Skeletal muscle tissue (tissue), 4 donors: ENCODE data around the gene PTPRM. TPM values are rescaled to one million over a fixed set of nuclear protein-coding genes. Genes with fewer than 3 reads are reported as not detected.

Source experiments
- H3K27ac ChIP-seq: one replicate; pipeline ENCODE4 v1.7.0; 2013; ENCODE audit warnings: mild to moderate bottlenecking, low read depth, low read length, inconsistent platforms
- H3K27me3 ChIP-seq, 3 donors: one replicate each; pipeline ENCODE4 v1.7.0; 2013; ENCODE audit warnings: low read length in 3 of 3; ENCODE audit not compliant: control insufficient read depth in 3 of 3, insufficient read depth in 3 of 3
- H3K36me3 ChIP-seq, 3 donors: one replicate each; pipeline ENCODE4 v1.7.0; 2013; ENCODE audit warnings: low read length in 3 of 3; ENCODE audit not compliant: control insufficient read depth in 3 of 3, insufficient read depth in 3 of 3
- H3K4me1 ChIP-seq, 3 donors: one replicate each; pipeline ENCODE4 v1.7.0; 2013; ENCODE audit warnings: low read length in 3 of 3, mild to moderate bottlenecking in 3 of 3; ENCODE audit not compliant: control insufficient read depth in 3 of 3, insufficient read depth in 3 of 3
- H3K4me3 ChIP-seq, 3 donors: one replicate each; pipeline ENCODE4 v1.7.0; 2013; ENCODE audit warnings: low read length in 3 of 3
- H3K9ac ChIP-seq, 3 donors: one replicate each; pipeline ENCODE4 v1.7.0; 2013; ENCODE audit warnings: low read length in 3 of 3, mild to moderate bottlenecking in 3 of 3, moderate library complexity in 2 of 3, low read depth in 1 of 3
- H3K9me3 ChIP-seq, 3 donors: one replicate each; pipeline ENCODE4 v1.7.0; 2013; ENCODE audit warnings: low read length in 3 of 3; ENCODE audit not compliant: control insufficient read depth in 3 of 3
- total RNA-seq: library from RNA; depleted of rRNA; stranded (reverse); fragments of >200 nt; gene quantifications from one replicate; pipeline ENCODE4 v1.2.3, GENCODE V29; 2014
- donor health status: Osteomylitis.

The PTPRM gene
- total RNA-seq, 1 donor from 2014 or later = 68.9 TPM

GRCh38 chr18:7740821-7741220, 173.7 kb downstream of the PTPRM start:
- H3K4me3 ChIP-seq = no peak overlapping the region
- peaks cover 8 to 21% (median 16%) of the 10 kb centered on the region in 3 donors for H3K4me1 ChIP-seq
- H3K9me3 ChIP-seq = no peaks in the 10 kb centered on the region
- H3K27me3 ChIP-seq = no peaks in the 10 kb centered on the region
- no peak overlapping the region for H3K9ac ChIP-seq
- no peaks in the 10 kb centered on the region for H3K36me3 ChIP-seq
- no peak overlapping the region for H3K27ac ChIP-seq

DNA sequence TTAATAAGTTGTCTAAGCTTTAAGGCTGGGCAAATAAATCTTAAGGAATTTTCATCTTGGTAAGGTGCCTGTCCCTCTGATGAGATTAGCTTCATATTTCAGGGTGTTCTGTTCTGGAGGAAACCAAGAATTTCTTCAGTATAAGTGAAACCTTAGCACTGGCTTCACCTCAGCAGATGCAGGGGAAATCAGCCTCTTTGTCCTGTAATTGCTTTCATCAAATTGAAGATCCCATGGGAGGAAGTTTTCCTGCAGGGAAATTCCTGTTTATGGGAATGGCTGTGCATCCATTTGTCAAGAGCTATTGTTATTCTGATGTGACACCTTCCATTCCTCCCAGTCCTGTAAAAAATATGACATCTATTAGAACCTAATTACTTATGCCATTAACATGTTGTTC, 174.5 kb downstream of the PTPRM start:
- no peak overlapping the region for H3K4me3 ChIP-seq
- H3K4me1 ChIP-seq = peaks cover 8 to 21% (median 16%) of the 10 kb centered on the region in 3 donors

GRCh38 chr18:7742224-7742623, 175.1 kb downstream of the PTPRM start:
- Histone ChIP-seq H3K9ac (no peak overlapping the region), H3K4me1 (peaks cover 8 to 26% (median 19%) of the 10 kb centered on the region in 3 donors), H3K27me3 (no peaks in the 10 kb centered on the region), H3K9me3 (no peaks in the 10 kb centered on the region), H3K36me3 (no peaks in the 10 kb centered on the region), H3K4me3 (no peak overlapping the region), H3K27ac (no peak overlapping the region)

More for the DNA sequence above, 174.5 kb downstream of the PTPRM start:
- H3K36me3 ChIP-seq = no peaks in the 10 kb centered on the region
- H3K9ac ChIP-seq = no peak overlapping the region
- no peaks in the 10 kb centered on the region for H3K27me3 ChIP-seq
- H3K9me3 ChIP-seq = no peaks in the 10 kb centered on the region
- no peak overlapping the region for H3K27ac ChIP-seq

DNA sequence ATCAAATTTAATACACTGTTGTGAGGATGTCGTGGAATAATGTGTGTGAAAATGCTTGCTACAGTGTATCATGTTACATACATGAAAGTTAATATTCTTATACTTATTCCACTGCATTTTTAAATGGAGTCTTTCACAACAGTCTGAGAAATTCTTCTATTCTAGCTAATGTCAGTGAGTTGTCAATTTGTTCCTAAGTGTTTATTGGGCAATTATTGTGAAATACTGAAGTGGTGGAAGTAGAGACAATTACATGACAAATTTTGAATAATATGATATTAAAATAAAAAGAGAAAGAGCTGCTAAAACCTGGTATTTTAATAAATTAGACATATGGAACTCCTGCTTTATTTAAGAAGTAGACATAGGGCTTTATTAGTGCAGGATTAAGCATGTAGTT, 176.1 kb downstream of the PTPRM start:
- Histone ChIP-seq H3K27ac (no peak overlapping the region), H3K4me3 (no peak overlapping the region), H3K36me3 (no peaks in the 10 kb centered on the region), H3K27me3 (no peaks in the 10 kb centered on the region), H3K9ac (no peak overlapping the region), H3K9me3 (no peaks in the 10 kb centered on the region), H3K4me1 (peaks cover 17 to 35% (median 28%) of the 10 kb centered on the region in 3 donors)

DNA sequence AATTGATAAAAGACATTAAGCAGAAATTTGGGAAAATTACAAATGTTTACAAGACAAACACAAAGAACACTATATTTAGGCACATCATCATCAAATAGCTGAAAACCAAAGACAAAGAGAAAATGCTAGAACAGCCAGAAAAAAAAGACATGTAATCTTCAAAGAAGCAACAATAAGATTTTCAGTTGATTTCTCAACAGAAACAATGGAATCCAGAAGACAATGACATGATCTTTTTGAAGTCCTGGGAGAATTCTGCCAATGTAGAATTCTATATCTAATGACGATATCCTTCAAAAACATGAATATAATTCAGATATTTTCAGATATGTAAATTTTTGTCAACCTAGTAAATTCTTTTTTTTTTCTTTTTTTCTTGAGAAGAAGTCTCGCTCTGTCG, 179.0 kb downstream of the PTPRM start:
- no peaks in the 10 kb centered on the region for H3K9me3 ChIP-seq

GRCh38 chr18:7748251-7749007, 181.3 kb downstream of the PTPRM start:
- H3K27ac ChIP-seq = no peak overlapping the region
- H3K27me3 ChIP-seq = no peaks in the 10 kb centered on the region
- H3K36me3 ChIP-seq = no peaks in the 10 kb centered on the region
- no peaks in the 10 kb centered on the region for H3K9me3 ChIP-seq
- H3K4me3 ChIP-seq = no peak overlapping the region
- peaks cover 19 to 34% (median 24%) of the 10 kb centered on the region in 3 donors for H3K4me1 ChIP-seq
- no peak overlapping the region for H3K9ac ChIP-seq

More for the DNA sequence above, 179.0 kb downstream of the PTPRM start:
- Histone ChIP-seq H3K27me3 (no peaks in the 10 kb centered on the region), H3K27ac (no peak overlapping the region), H3K9ac (no peak overlapping the region), H3K36me3 (no peaks in the 10 kb centered on the region), H3K4me3 (no peak overlapping the region), H3K4me1 (peaks cover 24 to 48% (median 37%) of the 10 kb centered on the region in 3 donors)

- Histone ChIP-seq H3K9me3 (no peaks in the 10 kb centered on the region), H3K4me1 (peaks cover 19 to 34% (median 24%) of the 10 kb centered on the region in 3 donors), H3K9ac (no peak overlapping the region), H3K4me3 (peak overlapping the region in 1 of 3 donors; percentile 4), H3K27ac (no peak overlapping the region), H3K36me3 (no peaks in the 10 kb centered on the region), H3K27me3 (no peaks in the 10 kb centered on the region)
These were observed 181.9 kb downstream of the PTPRM start for GRCh38 chr18:7749008-7749405.

- no peaks in the 10 kb centered on the region for H3K27me3 ChIP-seq
- no peak overlapping the region for H3K4me3 ChIP-seq
- no peak overlapping the region for H3K27ac ChIP-seq
- no peak overlapping the region for H3K9ac ChIP-seq
- H3K9me3 ChIP-seq = no peaks in the 10 kb centered on the region
- peaks cover 23 to 36% (median 28%) of the 10 kb centered on the region in 3 donors for H3K4me1 ChIP-seq
- no peaks in the 10 kb centered on the region for H3K36me3 ChIP-seq
These were observed 182.4 kb downstream of the PTPRM start for GRCh38 chr18:7749510-7749981.

GRCh38 chr18:7750095-7750663, 183.1 kb downstream of the PTPRM start:
- no peak overlapping the region for H3K4me3 ChIP-seq
- no peak overlapping the region for H3K27ac ChIP-seq
- H3K36me3 ChIP-seq = no peaks in the 10 kb centered on the region
- H3K9me3 ChIP-seq = no peaks in the 10 kb centered on the region
- H3K27me3 ChIP-seq = no peaks in the 10 kb centered on the region
- H3K4me1 ChIP-seq = peaks cover 29 to 41% (median 34%) of the 10 kb centered on the region in 3 donors
- H3K9ac ChIP-seq = no peak overlapping the region

DNA sequence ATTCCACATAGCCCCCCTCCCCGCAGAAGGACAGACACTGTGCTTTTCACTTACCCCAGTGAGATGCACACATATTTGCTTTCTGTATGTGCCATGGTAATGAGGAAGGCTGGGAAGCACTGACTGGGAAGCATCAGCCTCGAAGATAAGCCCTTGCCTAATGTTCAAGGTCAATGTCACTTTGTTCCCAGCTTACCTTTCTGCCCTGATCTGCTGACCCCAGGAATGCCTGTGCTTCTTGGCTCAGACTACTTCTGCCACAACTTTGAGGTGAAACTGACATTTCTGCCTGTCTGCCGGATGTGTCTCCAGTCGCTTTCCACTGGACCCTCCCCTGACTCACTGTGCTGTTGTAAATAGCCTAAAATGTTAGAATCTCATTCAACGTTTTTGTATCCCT, 183.8 kb downstream of the PTPRM start:
- no peaks in the 10 kb centered on the region for H3K36me3 ChIP-seq
- no peak overlapping the region for H3K9ac ChIP-seq
- no peaks in the 10 kb centered on the region for H3K27me3 ChIP-seq
- no peaks in the 10 kb centered on the region for H3K9me3 ChIP-seq
- no peak overlapping the region for H3K27ac ChIP-seq
- no peak overlapping the region for H3K4me3 ChIP-seq
- peaks cover 36 to 44% (median 42%) of the 10 kb centered on the region in 3 donors for H3K4me1 ChIP-seq
